Upper lobe of left lung (tissue), 6 donors: ENCODE data around the gene RASL10B. TPM values are rescaled to one million over a fixed set of nuclear protein-coding genes. Genes with fewer than 3 reads are reported as not detected.

Experiments
- ATAC-seq, 2 donors: fragments of 200-7000 bp; cut with Tn5 transposase; one replicate each; pipeline ENCODE4 v1.9.1; 2022; ENCODE audit warnings: mild to moderate bottlenecking in 2 of 2, moderate library complexity in 2 of 2; ENCODE audit not compliant: low FRiP score in 2 of 2
- DNase-seq, 2 donors: peaks; one replicate each; pipeline ENCODE4 v3.0.0-alpha.2; 2019 to 2020
- H3K27ac ChIP-seq, 4 donors: fragments of 200-600 bp; sonication (generic); one replicate each; pipeline ENCODE4 v1.5.1; 2016 to 2019
- H3K27me3 ChIP-seq, 4 donors: fragments of 200-600 bp; sonication (generic); one replicate each; pipeline ENCODE4 v1.5.1; 2017 to 2019
- H3K36me3 ChIP-seq, 4 donors: fragments of 200-600 bp; sonication (generic); one replicate each; pipeline ENCODE4 v1.5.1; 2016 to 2019
- H3K4me1 ChIP-seq, 4 donors: fragments of 200-600 bp; sonication (generic); one replicate each; pipeline ENCODE4 v1.5.1; 2018 to 2019
- H3K4me3 ChIP-seq, 4 donors: fragments of 200-600 bp; sonication (generic); one replicate each; pipeline ENCODE4 v1.5.1; 2017 to 2019; ENCODE audit warnings: mild to moderate bottlenecking in 2 of 4, moderate library complexity in 1 of 4
- H3K9me3 ChIP-seq, 4 donors: fragments of 200-600 bp; sonication (generic); one replicate each; pipeline ENCODE4 v1.5.1; 2018 to 2019
- EP300 ChIP-seq, 4 donors: sonication (generic); formaldehyde crosslinking; IDR thresholded peaks; one replicate each; pipeline ENCODE4 v1.5.1; 2017; ENCODE audit warnings: antibody characterized with exemption in 4 of 4, control low read depth in 2 of 4
- POLR2A ChIP-seq, 4 donors: fragments of 450-650 bp; IDR thresholded peaks; one replicate each; pipeline ENCODE4 v1.5.1; 2016 to 2017; ENCODE audit warnings: antibody characterized with exemption in 4 of 4, mild to moderate bottlenecking in 2 of 4
- POLR2AphosphoS5 ChIP-seq, 2 donors: sonication (generic); formaldehyde crosslinking; IDR thresholded peaks; one replicate each; pipeline ENCODE4 v1.5.1; 2017; ENCODE audit warnings: antibody characterized with exemption in 2 of 2
- WGBS, 2 donors: methylation state at CpG; one replicate each; pipeline ENCODE4 v1.1.5; 2017 to 2018; 5-methylcytosine and 5-hydroxymethylcytosine counted together
- total RNA-seq, 6 donors: library from RNA; depleted of rRNA in 4 of 6; stranded (reverse); fragments of >200 nt in 4 of 6; gene quantifications; one replicate each; pipeline versions ENCODE4 v1.1.0 to v1.2.1, GENCODE V29; 2016 to 2021
- TF ChIP-seq, protein P1 (sequence below), 6 experiments: fragments of 450-650 bp in 4 of 6; fragments of 200-600 bp in 2 of 6; sonication (generic) in 2 of 6; IDR thresholded peaks; one replicate each; pipeline ENCODE4 v1.5.1; 2016 to 2019; ENCODE audit warnings: antibody characterized with exemption in 6 of 6
- donor health status: DM: no; HTN: no; CAD: no; lungs with moderate emphysema.
- donor health status: DM: no; HTN: yes; CAD: no; lungs with severe emphysema.

The RASL10B gene
- total RNA-seq, 6 donors from 2014 or later, result 1.0 to 4.1 (median 1.7) TPM

GRCh38 chr17:35769895-35770486 lies 38.6 kb downstream of the RASL10B start:
- peaks cover 16 to 26% (median 21%) of the 10 kb centered on the region in 4 donors for H3K4me1 ChIP-seq
- no peaks in the 10 kb centered on the region for H3K36me3 ChIP-seq
- H3K4me3 ChIP-seq, result no peak overlapping the region
- 95 to 96% methylated on average over 46 to 48 of the region's 48 CpGs for WGBS, 2 donors
- H3K9me3 ChIP-seq, result no peaks in the 10 kb centered on the region
- H3K27ac ChIP-seq, result no peak overlapping the region
- no peaks in the 10 kb centered on the region for H3K27me3 ChIP-seq
- no peak for ATAC-seq
- TF ChIP-seq POLR2A (IDR thresholded peaks at IDR 0.05) (no peak), POLR2AphosphoS5 (IDR thresholded peaks at IDR 0.05) (no peak), EP300 (IDR thresholded peaks at IDR 0.05) (no peak)
- TF ChIP-seq, protein P1, sequence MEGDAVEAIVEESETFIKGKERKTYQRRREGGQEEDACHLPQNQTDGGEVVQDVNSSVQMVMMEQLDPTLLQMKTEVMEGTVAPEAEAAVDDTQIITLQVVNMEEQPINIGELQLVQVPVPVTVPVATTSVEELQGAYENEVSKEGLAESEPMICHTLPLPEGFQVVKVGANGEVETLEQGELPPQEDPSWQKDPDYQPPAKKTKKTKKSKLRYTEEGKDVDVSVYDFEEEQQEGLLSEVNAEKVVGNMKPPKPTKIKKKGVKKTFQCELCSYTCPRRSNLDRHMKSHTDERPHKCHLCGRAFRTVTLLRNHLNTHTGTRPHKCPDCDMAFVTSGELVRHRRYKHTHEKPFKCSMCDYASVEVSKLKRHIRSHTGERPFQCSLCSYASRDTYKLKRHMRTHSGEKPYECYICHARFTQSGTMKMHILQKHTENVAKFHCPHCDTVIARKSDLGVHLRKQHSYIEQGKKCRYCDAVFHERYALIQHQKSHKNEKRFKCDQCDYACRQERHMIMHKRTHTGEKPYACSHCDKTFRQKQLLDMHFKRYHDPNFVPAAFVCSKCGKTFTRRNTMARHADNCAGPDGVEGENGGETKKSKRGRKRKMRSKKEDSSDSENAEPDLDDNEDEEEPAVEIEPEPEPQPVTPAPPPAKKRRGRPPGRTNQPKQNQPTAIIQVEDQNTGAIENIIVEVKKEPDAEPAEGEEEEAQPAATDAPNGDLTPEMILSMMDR (IDR thresholded peaks at IDR 0.05), result no peak
- peak in 1 of 2 donors; percentile 86 for DNase-seq

GRCh38 chr17:35773129-35773528 lies 41.7 kb downstream of the RASL10B start:
- Histone ChIP-seq H3K27me3 (no peaks in the 10 kb centered on the region), H3K27ac (peak overlapping the region; percentile 54 to 82 (median 74)), H3K9me3 (no peaks in the 10 kb centered on the region), H3K4me1 (peaks cover 36 to 48% (median 45%) of the 10 kb centered on the region in 4 donors), H3K4me3 (no peak overlapping the region), H3K36me3 (no peaks in the 10 kb centered on the region)
- TF ChIP-seq POLR2A (IDR thresholded peaks at IDR 0.05) (no peak), EP300 (IDR thresholded peaks at IDR 0.05) (no peak), POLR2AphosphoS5 (IDR thresholded peaks at IDR 0.05) (no peak)
- TF ChIP-seq, protein P1 (IDR thresholded peaks at IDR 0.05), result no peak
- DNase-seq, result peak in 1 of 2 donors; percentile 82
- no peak for ATAC-seq
- 79% methylated on average over 20 of the region's 20 CpGs; no CpG with 5 or more reads in 1 of the 2 donors for WGBS, 2 donors

- H3K36me3 ChIP-seq, result no peaks in the 10 kb centered on the region
- H3K4me1 ChIP-seq, result peaks cover 36 to 54% (median 51%) of the 10 kb centered on the region in 4 donors
- H3K27ac ChIP-seq, result peak overlapping the region; percentile 54 to 82 (median 74)
- no peaks in the 10 kb centered on the region for H3K27me3 ChIP-seq
- H3K4me3 ChIP-seq, result no peak overlapping the region
- H3K9me3 ChIP-seq, result no peaks in the 10 kb centered on the region
- peak in 1 of 2 donors; percentile 84 for DNase-seq
- peak in 1 of 2 donors; percentile 79 for ATAC-seq
- TF ChIP-seq POLR2AphosphoS5 (IDR thresholded peaks at IDR 0.05) (no peak), EP300 (IDR thresholded peaks at IDR 0.05) (no peak), POLR2A (IDR thresholded peaks at IDR 0.05) (no peak)
- TF ChIP-seq, protein P1 (IDR thresholded peaks at IDR 0.05), result no peak
- WGBS, 2 donors, result 52 to 71% methylated on average over 7 to 8 of the region's 10 CpGs
Measured at GRCh38 chr17:35773679-35774425, 42.4 kb downstream of the RASL10B start.

DNA sequence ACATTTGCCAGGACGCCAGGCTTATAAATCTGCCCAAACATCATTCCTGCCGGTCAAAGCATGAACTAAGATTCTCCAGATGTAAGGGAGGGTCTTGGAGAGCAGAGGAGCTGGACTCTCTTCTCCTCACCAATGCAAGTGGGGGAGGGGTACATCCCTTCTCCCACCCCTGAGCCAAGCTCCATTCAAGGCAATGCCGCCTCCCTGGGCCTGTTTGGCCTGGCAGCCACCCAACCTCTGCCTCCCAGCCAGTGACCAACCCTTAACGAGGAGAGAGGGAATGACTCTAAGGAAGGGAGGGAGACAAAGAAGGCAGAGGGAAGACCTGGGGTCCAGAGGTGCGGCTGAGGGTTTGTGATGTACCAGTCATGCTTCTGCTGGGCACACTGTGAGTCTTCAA lies 43.1 kb downstream of the RASL10B start:
- peaks cover 36 to 59% (median 57%) of the 10 kb centered on the region in 4 donors for H3K4me1 ChIP-seq
- ATAC-seq (peak in 1 of 2 donors; percentile 50), DNase-seq (peak in 1 of 2 donors; percentile 67)
- peak overlapping the region; percentile 54 to 82 (median 74) for H3K27ac ChIP-seq
- no peaks in the 10 kb centered on the region for H3K36me3 ChIP-seq
- 37 to 49% methylated on average over 3 to 5 of the region's 5 CpGs for WGBS, 2 donors
- H3K9me3 ChIP-seq, result no peaks in the 10 kb centered on the region
- H3K4me3 ChIP-seq, result no peak overlapping the region
- H3K27me3 ChIP-seq, result no peaks in the 10 kb centered on the region
- TF ChIP-seq POLR2AphosphoS5 (IDR thresholded peaks at IDR 0.05) (no peak), EP300 (IDR thresholded peaks at IDR 0.05) (no peak), POLR2A (IDR thresholded peaks at IDR 0.05) (no peak)
- TF ChIP-seq, protein P1 (IDR thresholded peaks at IDR 0.05), result no peak
